ENCODE results near the gene ADARB2. TPM values are rescaled to one million over a fixed set of nuclear protein-coding genes. Genes with fewer than 3 reads are reported as not detected.
A peak's percentile ranks its signal among the peaks of the same experiment; 100 is the strongest.

ADARB2 gene
- total RNA-seq, 8 experiments from 2014 or later, result 0.13 to 2.6 (median 1.5) TPM

DNA sequence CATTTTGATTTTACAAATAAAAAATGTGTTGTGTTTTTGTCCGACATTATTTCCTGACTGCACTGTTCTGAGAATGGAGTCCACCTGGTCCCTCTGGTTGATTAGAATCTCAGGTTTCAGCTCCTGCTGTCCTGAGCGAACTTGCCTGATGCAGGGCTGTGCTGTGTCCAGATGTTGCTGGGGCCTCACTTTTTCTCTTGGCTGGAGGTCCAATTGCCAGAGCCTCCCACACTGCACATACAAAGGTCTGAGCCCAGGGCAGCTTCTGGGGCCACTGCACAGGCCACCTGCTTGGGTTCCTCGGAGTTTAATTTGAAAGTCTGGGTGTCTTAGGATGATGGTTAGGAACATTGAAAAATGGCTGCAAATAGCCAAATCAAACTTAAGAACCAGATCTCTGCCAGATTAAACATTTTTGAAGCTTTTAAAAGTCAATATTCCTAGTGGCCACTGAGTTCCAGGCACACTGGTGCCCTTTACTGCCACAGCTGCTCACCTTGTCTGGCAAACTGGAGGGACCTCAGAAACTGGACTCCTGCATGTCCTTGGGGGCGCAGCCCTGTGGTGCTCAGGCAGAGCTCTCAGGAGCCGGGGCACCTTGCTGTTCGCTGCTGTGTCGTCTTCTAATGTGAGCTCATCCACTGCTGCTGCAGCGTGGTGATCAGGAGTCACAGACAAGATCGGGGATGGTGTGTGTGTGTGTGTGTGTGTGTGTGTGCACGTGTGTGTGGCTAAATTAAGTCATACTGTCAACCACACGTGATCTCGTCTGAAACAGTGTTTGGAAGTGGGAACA, 606.1 kb downstream of the ADARB2 start:
- in situ Hi-C loops (cut with MboI; ENCODE audit: low pct_unique_long_range_greater_than_20kb in 2 of 9, low sequenced_read_pairs in 9 of 9, unreplicated experiment in 9 of 9), result no loop called here
- WGBS, 10 experiments, result 63 to 100% (median 97%) methylated on average over 1 to 8 of the region's 12 CpGs
- Histone ChIP-seq H3K4me3 (no peak overlapping the region), H3K27ac (no peak overlapping the region), H3K4me1 (replicated peaks in 1 of 2) (no peaks in the 10 kb centered on the region)
- no peak for ATAC-seq (replicated peaks in 6 of 8)

DNA sequence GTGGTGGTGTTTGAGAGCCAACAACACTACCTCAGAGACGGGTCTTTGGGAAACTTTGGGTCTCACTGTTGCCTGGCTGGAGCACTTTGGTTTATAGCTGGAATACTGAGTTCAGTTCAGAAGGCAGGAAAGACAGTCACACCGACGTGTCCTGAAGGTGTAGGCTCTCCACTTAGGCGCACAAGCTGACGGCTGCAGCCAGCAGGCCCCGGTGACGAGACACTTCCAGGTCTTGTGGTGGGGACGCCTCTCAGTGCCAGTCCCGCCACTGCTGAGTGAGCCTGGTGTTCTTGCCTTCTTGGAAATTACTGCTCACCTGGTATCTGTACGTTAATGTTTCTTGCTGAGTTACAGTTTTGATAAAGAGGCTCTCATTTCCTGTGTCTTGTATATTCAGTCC, 607.1 kb downstream of the ADARB2 start:
- Histone ChIP-seq H3K4me1 (replicated peaks in 1 of 2) (no peaks in the 10 kb centered on the region), H3K27ac (no peak overlapping the region), H3K4me3 (no peak overlapping the region)
- in situ Hi-C loops (cut with MboI; ENCODE audit: low pct_unique_long_range_greater_than_20kb in 2 of 9, low sequenced_read_pairs in 9 of 9, unreplicated experiment in 9 of 9), result no loop called here
- 92 to 100% (median 100%) methylated on average over 1 to 10 of the region's 10 CpGs; no CpG with 5 or more reads in 3 of the 10 experiments for WGBS, 10 experiments
- ATAC-seq (replicated peaks in 6 of 8), result no peak

DNA sequence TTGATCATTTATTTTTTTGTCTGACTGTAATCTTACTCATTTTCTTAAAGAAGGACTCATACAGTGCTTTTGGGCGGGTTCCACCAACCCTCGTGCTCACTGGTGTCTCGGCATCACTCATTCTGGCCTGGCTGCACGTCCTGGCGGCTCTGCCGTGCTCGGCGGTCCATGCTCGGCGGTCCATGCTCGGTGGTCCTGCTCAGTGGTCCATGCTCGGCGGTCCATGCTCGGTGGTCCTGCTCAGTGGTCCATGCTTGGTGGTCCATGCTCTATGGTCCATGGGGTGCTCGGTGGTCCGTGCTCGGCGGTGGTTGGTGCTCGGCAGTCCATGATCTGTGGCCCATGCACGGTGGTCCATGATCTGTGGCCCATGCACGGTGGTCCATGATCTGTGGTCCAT, 608.7 kb downstream of the ADARB2 start:
- in situ Hi-C loops (cut with MboI; ENCODE audit: low pct_unique_long_range_greater_than_20kb in 2 of 9, low sequenced_read_pairs in 9 of 9, unreplicated experiment in 9 of 9), result no loop called here
- WGBS, 10 experiments, result 90 to 100% (median 96%) methylated on average over 2 to 14 of the region's 21 CpGs; no CpG with 5 or more reads in 3 of the 10 experiments
- H3K27ac ChIP-seq, result no peak overlapping the region
- H3K4me3 ChIP-seq, result no peak overlapping the region
- peak in 1 of 8 experiments; percentile 12 for ATAC-seq (replicated peaks in 6 of 8)
- no peaks in the 10 kb centered on the region for H3K4me1 ChIP-seq (replicated peaks in 1 of 2)

DNA sequence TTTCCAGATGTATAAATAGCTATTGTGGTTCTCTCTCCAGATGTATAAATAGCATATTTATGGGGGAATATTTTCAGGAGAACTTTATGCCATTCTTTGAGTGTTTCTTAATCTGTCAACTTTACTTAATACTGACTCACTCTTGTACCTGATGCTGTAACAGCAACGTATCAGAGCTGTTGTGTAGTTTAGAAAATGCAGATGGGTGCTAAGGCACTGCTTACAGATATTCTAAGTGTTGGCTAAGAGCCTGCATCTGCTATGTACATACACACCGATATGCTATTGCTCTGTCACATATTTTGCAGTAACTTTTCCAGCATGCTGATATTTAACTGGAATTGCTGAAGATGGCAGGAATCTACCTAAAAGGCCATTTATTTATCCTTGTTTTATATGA, 609.2 kb downstream of the ADARB2 start:
- H3K4me1 ChIP-seq (replicated peaks in 1 of 2), result no peaks in the 10 kb centered on the region
- peak in 3 of 8 experiments; percentile 96 to 99 (median 99) for ATAC-seq (replicated peaks in 6 of 8)
- H3K27ac ChIP-seq, result no peak overlapping the region
- in situ Hi-C loops (cut with MboI; ENCODE audit: low pct_unique_long_range_greater_than_20kb in 2 of 9, low sequenced_read_pairs in 9 of 9, unreplicated experiment in 9 of 9), result no loop called here
- H3K4me3 ChIP-seq, result no peak overlapping the region
- WGBS, 10 experiments, result 0 to 100% (median 79%) methylated on average over 1 to 2 of the region's 2 CpGs; no CpG with 5 or more reads in 1 of the 10 experiments

DNA sequence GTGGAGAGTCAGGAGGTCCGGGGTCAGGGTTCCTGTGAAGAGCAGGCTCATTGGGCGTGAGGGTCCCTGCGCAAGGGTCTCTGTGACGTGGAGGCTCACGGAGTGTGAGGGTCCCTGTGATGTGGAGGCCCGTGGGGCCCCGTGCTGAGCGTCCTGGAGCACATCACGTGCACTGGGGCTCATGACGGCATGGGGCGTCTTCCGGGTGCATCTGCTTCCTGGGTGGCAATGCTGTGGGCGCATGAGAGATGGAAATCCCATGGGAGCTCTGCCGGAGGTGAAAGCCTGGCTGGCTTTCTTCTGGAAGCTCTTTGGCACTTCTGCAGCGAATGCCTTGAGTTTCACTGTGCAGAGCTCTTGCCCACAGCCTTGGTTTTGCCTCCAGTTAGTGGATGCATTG, 609.7 kb downstream of the ADARB2 start:
- no peaks in the 10 kb centered on the region for H3K4me1 ChIP-seq (replicated peaks in 1 of 2)
- in situ Hi-C loops (cut with MboI; ENCODE audit: low pct_unique_long_range_greater_than_20kb in 2 of 9, low sequenced_read_pairs in 9 of 9, unreplicated experiment in 9 of 9), result no loop called here
- H3K4me3 ChIP-seq, result no peak overlapping the region
- ATAC-seq (replicated peaks in 6 of 8), result peak in 1 of 8 experiments; percentile 36
- whole genome bisulfite sequencing, 10 experiments, result 17 to 100% (median 93%) methylated on average over 1 to 7 of the region's 15 CpGs; no CpG with 5 or more reads in 4 of the 10 experiments
- H3K27ac ChIP-seq, result no peak overlapping the region
